ENCODE data around the gene CLDND2.

CLDND2 gene

DNA sequence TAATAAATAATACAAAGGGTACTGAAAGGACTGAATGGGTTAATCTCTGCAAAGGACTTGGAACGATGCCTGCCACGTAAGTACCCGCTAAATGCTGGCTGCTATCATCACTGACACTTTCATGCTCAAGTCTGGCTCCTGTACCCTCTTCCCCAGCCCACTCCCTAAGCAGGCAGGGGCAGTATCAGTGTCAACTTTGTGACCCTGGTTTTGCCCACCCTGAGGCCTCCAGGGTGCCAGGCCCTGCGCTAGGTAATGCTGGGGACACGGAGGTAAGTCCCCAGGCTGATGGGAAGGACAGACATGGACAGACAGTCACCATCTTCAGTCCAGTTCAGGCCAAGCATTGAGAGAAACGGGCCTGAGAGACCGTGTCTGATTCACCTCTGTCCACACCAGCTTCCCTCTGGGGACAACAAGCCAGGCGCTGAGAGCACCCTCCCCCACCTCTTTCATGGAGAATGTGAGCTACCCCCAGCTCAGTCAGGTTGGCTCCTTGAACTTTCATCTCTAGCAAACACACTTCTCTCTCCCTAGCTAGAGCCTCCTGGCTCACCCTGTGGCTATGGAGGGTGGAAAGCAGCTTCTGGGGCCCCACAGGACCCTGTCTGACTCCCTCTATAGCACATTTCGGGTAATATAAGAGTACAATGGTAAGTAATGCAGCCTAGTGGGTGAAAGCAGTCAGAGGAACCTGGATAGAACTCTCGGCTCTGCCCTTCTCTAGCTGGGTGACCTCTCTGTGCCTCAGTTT, 3.4 kb downstream of the CLDND2 start:
- peak overlapping the region; percentile 93 for H3K4me3 ChIP-seq (ENCODE audit: low read depth, low read length)
- TF ChIP-seq, protein P1, sequence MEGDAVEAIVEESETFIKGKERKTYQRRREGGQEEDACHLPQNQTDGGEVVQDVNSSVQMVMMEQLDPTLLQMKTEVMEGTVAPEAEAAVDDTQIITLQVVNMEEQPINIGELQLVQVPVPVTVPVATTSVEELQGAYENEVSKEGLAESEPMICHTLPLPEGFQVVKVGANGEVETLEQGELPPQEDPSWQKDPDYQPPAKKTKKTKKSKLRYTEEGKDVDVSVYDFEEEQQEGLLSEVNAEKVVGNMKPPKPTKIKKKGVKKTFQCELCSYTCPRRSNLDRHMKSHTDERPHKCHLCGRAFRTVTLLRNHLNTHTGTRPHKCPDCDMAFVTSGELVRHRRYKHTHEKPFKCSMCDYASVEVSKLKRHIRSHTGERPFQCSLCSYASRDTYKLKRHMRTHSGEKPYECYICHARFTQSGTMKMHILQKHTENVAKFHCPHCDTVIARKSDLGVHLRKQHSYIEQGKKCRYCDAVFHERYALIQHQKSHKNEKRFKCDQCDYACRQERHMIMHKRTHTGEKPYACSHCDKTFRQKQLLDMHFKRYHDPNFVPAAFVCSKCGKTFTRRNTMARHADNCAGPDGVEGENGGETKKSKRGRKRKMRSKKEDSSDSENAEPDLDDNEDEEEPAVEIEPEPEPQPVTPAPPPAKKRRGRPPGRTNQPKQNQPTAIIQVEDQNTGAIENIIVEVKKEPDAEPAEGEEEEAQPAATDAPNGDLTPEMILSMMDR (IDR thresholded peaks at IDR 0.05; ENCODE audit: insufficient read depth, low read depth, low read length, missing control alignments): no peak
- peak; percentile 36 for DNase-seq (ENCODE audit: low read depth)

DNA sequence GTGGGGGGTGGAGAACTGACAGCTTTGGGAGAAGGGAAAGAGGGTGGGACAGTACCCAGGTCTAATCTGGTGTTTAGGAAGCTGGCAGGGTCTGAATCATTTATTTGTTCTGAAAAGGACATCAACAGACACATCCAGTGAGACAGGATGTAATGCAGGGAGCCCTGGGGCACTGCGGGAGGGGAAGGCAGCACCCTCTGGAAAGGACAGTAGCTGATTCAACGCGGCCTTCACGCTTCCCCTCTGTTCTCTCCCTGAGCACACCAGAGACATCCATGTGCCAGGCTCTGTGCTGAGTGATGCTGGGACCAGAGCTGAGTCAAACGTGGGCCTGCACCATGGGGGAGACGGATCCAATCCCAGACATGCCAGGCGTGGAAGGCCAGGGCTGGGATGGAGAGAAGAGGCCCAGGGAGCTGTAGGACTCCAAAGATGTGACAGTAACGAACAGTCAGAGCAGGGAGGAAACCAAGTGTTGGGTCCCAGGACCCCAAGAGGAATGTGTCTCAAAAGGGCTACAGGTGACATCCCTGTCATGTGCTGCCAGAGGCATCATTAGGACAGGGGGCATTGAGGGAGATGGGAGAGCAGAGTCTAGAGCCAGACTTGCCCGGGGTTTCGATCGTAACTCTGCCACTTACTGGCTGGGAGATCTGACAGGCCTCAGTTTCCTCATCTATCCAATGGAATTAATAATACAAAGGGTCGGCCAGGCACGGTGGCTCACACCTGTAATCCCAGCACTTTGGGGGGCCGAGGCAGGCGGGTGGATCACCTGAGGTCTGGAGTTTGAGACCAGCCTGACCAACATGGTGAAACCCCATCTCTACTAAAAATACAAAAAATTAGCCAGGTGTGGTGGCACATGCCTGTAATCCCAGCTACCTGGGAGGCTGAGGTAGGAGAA, 4.3 kb downstream of the CLDND2 start:
- TF ChIP-seq, protein P1 (IDR thresholded peaks at IDR 0.05; ENCODE audit: insufficient read depth, low read depth, low read length, missing control alignments): no peak
- H3K4me3 ChIP-seq (ENCODE audit: low read depth, low read length): no peak overlapping the region
- no peak for DNase-seq (ENCODE audit: low read depth)

DNA sequence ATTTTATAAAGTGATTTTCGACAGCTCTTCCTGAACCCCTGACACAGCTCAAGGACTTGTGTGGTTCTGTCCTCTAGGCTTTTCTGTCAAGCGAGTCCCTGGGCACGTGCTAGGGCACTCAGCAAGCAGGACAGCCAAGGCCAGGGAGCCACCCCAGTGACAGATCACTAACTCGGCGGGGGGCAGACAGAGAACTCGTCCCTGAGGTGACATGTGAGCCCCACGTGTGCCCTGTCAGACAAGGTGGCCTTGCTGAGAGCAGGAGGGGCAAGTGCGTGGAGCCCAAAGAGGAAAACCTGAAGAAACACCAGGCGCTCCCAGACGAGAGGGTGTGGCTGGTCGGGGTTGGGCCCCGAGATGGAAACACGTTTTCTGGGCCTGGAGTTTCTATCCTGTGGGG, 7.6 kb downstream of the CLDND2 start:
- TF ChIP-seq, protein P1 (IDR thresholded peaks at IDR 0.05; ENCODE audit: insufficient read depth, low read depth, low read length, missing control alignments): no peak
- H3K4me3 ChIP-seq (ENCODE audit: low read depth, low read length): no peak overlapping the region
- DNase-seq (ENCODE audit: low read depth): no peak

DNA sequence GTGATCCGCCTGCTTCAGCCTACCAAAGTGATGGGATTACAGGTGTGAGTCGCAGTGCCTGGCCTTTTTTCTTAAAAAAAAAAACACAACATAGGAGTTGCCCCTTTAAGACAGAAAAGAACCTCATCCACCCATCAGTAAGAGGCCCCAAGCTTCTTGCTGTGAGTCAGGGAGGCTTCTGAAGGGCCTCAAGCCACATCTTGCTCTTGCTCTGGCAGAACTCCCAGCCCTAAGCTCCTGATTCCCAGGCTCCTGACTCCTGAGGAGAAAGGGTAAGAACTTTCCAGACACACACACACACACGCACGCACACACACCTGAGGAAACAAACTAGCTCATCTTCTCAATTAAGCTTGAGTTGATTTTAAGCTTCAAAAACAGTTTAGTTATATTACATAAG, 9.5 kb downstream of the CLDND2 start:
- TF ChIP-seq, protein P1 (IDR thresholded peaks at IDR 0.05; ENCODE audit: insufficient read depth, low read depth, low read length, missing control alignments): no peak
- DNase-seq (ENCODE audit: low read depth): no peak
- H3K4me3 ChIP-seq (ENCODE audit: low read depth, low read length): no peak overlapping the region

DNA sequence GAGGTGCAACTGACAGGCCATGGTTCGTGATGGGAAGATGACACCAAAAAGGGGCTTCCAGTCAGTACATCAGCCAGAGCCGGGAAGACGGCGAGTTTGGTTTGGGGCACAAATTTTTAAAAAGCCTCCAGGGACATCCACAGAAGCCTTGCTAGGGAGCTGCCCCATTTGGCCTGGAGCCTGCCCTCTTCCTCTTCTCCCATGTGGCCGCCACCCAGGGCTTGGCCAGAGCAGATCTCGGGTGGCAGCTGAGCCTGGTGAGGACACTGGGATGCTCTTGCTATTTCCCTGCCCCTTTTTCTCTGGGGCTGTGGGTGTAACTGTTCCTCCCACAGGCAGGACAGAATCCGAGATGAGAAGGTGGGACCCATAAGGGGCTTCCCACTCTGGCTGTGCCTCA, 10.9 kb downstream of the CLDND2 start:
- TF ChIP-seq, protein P1 (IDR thresholded peaks at IDR 0.05; ENCODE audit: insufficient read depth, low read depth, low read length, missing control alignments): no peak
- H3K4me3 ChIP-seq (ENCODE audit: low read depth, low read length): no peak overlapping the region
- no peak for DNase-seq (ENCODE audit: low read depth)

DNA sequence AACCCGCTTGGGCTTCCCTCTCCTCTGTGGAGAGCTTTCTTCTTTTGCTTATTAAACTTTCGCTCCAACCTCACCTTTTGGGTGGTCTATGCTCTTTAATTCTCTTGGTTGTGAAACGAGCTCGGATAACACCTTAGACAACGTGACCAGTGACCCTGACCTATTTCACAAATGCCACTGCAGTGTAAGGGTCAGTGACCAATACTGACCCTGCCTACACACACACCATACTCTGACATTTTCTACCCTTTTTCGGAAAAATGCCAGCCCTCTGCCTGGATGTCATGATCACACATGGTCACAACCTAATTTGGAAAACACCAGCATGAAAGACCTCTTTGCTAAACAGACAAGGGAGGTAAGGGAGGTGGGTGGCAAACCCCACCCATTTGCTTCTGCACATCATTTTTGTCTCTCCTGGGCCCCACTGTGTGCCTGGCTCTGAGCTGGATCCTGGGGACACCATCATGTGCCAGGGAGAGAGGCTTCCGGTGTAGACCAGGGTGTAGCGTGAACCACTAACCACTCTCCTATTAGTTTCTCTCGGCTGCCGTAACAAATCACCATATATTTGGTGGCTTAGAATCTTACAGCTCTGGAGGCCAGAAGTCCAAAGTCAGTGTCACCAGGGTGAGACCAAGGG, 12.5 kb downstream of the CLDND2 start:
- TF ChIP-seq, protein P1 (IDR thresholded peaks at IDR 0.05; ENCODE audit: insufficient read depth, low read depth, low read length, missing control alignments): no peak
- no peak overlapping the region for H3K4me3 ChIP-seq (ENCODE audit: low read depth, low read length)

More for the DNA sequence above, 12.5 kb downstream of the CLDND2 start:
- DNase-seq (ENCODE audit: low read depth): no peak
